ENCODE data around the gene BCR.

DNA sequence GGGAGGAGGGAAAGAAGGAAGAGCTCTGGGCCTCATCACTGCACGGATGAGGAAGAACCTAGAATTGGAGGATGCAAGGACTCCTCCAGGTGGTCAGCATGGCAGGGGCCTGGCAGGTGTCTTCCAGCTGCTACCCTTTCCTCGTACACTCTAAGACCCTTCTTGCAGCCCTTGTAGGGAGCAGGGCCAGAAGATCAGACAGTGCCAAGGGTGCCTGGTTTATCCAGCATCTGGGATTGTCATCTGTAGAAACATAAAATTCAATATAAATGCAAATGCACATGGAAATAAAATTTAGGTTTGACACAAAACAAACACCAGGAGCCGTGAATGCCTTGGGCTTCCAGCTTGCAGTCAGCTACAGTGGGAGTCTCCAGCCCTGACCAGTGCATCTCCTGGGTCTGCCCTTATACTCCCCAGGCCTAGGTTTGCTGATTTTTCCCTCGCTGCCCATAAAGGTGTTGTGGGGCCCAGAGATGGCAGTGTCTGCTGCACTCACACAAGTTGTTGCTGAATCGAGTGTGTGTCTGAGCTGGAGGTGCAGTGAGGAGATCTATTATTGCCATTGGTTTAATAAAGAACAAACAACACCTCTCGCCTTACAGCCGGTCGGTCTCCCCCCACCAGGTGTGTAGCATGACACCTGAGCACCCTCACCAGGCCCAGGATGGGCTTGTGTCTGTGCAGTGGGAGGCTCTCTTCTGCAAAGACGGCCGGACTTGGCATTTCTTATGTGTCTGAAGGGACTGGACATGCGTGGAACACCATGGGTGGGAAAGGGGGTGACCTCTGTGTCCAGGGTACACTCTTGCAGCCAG, 87.1 kb downstream of the BCR start:
- TF ChIP-seq, protein P1, sequence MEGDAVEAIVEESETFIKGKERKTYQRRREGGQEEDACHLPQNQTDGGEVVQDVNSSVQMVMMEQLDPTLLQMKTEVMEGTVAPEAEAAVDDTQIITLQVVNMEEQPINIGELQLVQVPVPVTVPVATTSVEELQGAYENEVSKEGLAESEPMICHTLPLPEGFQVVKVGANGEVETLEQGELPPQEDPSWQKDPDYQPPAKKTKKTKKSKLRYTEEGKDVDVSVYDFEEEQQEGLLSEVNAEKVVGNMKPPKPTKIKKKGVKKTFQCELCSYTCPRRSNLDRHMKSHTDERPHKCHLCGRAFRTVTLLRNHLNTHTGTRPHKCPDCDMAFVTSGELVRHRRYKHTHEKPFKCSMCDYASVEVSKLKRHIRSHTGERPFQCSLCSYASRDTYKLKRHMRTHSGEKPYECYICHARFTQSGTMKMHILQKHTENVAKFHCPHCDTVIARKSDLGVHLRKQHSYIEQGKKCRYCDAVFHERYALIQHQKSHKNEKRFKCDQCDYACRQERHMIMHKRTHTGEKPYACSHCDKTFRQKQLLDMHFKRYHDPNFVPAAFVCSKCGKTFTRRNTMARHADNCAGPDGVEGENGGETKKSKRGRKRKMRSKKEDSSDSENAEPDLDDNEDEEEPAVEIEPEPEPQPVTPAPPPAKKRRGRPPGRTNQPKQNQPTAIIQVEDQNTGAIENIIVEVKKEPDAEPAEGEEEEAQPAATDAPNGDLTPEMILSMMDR (IDR thresholded peaks at IDR 0.05) = no peak
- TF ChIP-seq EP300 (IDR thresholded peaks at IDR 0.05; ENCODE audit: low read depth) (no peak), POLR2A (IDR thresholded peaks at IDR 0.05) (no peak)

Measured in transverse colon (tissue), 3 donors.